ENCODE data around the gene PRKCZ. TPM values are rescaled to one million over a fixed set of nuclear protein-coding genes. Genes with fewer than 3 reads are reported as not detected.

Gene PRKCZ
- total RNA-seq, 1 experiment from 2014 or later = 56.8 TPM

DNA sequence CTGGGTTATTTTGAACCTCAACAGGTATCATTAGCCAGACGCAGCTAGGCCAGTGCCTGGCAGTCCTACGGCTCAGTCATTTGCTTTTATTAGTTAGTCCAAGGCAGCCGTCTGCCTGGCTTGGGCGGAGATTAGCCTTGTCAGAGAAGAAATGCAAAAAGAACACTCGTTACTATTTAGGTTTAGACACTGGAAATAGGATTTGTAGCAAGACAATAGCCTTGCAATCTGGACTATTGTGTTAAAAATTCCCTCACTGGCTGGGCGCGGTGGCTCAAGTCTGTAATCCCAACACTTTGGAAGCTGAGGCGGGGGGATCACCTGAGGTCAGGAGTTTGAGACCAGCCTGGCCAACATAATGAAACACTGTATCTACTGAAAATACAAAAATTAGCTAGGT lies 11.0 kb upstream of the PRKCZ start:
- Histone ChIP-seq H3K9me2 (replicated peaks; ENCODE audit: low read length) (no peaks in the 10 kb centered on the region), H3K36me3 (ENCODE audit: low read depth, low read length) (no peaks in the 10 kb centered on the region), H3K4me1 (ENCODE audit: insufficient read depth, low read length) (peaks cover 2% of the 10 kb centered on the region; the same call in 1 of the 2 replicates), H3K9ac (ENCODE audit: low read length) (no peak overlapping the region), H3F3A (ENCODE audit: low read length, unreplicated experiment) (no peaks in the 10 kb centered on the region), H2AFZ (ENCODE audit: low read length) (no peak overlapping the region), H3K27ac (ENCODE audit: low read length) (no peak overlapping the region), H3K79me2 (ENCODE audit: low read length) (no peaks in the 10 kb centered on the region), H3K9me3 (ENCODE audit: low read length) (no peaks in the 10 kb centered on the region), H3K27me3 (ENCODE audit: low read length) (no peaks in the 10 kb centered on the region), H3K4me2 (ENCODE audit: low read length) (no peak overlapping the region), H3K4me3 (ENCODE audit: low read length) (no peak overlapping the region), H4K20me1 (ENCODE audit: low read length) (no peaks in the 10 kb centered on the region)
- ChIA-PET CTCF (interaction anchor here (0.6 kb wide), 1 partner anchor 281 kb away, joined by 3 read pairs; no protein-coding TSS in a partner anchor), POLR2A (ENCODE audit: unreplicated experiment) (no interaction called here)
- ATAC-seq (no peak), DNase-seq (no peak)
- intact Hi-C loops (cut with micrococcal nuclease) = no loop called here
- TF ChIP-seq EZH2 (IDR thresholded peaks at IDR 0.05; ENCODE audit: low read length, unreplicated experiment) = no peak
- no peak for TF ChIP-seq EZH2phosphoT487 (IDR thresholded peaks at IDR 0.05; ENCODE audit: borderline replicate concordance, low read length)
- TF ChIP-seq, protein P1, sequence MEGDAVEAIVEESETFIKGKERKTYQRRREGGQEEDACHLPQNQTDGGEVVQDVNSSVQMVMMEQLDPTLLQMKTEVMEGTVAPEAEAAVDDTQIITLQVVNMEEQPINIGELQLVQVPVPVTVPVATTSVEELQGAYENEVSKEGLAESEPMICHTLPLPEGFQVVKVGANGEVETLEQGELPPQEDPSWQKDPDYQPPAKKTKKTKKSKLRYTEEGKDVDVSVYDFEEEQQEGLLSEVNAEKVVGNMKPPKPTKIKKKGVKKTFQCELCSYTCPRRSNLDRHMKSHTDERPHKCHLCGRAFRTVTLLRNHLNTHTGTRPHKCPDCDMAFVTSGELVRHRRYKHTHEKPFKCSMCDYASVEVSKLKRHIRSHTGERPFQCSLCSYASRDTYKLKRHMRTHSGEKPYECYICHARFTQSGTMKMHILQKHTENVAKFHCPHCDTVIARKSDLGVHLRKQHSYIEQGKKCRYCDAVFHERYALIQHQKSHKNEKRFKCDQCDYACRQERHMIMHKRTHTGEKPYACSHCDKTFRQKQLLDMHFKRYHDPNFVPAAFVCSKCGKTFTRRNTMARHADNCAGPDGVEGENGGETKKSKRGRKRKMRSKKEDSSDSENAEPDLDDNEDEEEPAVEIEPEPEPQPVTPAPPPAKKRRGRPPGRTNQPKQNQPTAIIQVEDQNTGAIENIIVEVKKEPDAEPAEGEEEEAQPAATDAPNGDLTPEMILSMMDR (conservative IDR thresholded peaks at IDR 0.05; ENCODE audit: low read depth, low read length) = no peak
- no TSS peak for BruUV-seq (replicated peaks)

DNA sequence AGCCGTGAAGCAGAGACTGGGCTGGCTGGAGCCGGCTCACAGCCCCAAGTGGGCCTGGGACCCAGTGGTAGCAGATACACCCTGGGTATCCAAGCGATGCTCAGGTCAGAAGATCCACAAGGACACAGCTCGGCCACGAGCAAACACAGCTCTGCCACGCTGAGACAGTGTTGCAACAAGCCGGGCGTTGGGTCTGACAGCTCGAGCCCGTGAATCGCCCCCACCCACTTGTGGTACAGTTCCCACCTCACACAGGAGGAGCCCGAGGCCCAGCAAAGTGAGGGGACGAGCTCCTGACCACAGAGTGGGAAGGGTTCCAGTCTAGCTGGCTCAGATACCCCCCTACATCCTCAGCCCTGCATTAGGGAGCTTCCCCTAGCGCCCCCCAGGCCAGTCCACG lies 8.9 kb upstream of the PRKCZ start:
- DNase-seq (no peak), ATAC-seq (no peak)
- Histone ChIP-seq H3K27me3 (ENCODE audit: low read length) (no peaks in the 10 kb centered on the region), H3K9me3 (ENCODE audit: low read length) (no peaks in the 10 kb centered on the region), H2AFZ (ENCODE audit: low read length) (no peak overlapping the region), H3K27ac (ENCODE audit: low read length) (no peak overlapping the region), H3K9ac (ENCODE audit: low read length) (no peak overlapping the region), H4K20me1 (ENCODE audit: low read length) (no peaks in the 10 kb centered on the region), H3F3A (ENCODE audit: low read length, unreplicated experiment) (no peaks in the 10 kb centered on the region), H3K79me2 (ENCODE audit: low read length) (no peaks in the 10 kb centered on the region), H3K36me3 (ENCODE audit: low read depth, low read length) (no peaks in the 10 kb centered on the region), H3K4me3 (ENCODE audit: low read length) (no peak overlapping the region), H3K4me1 (ENCODE audit: insufficient read depth, low read length) (peaks cover 11% of the 10 kb centered on the region), H3K9me2 (replicated peaks; ENCODE audit: low read length) (no peaks in the 10 kb centered on the region), H3K4me2 (ENCODE audit: low read length) (no peak overlapping the region)
- TF ChIP-seq EZH2 (IDR thresholded peaks at IDR 0.05; ENCODE audit: low read length, unreplicated experiment) (no peak), EZH2phosphoT487 (IDR thresholded peaks at IDR 0.05; ENCODE audit: borderline replicate concordance, low read length) (no peak)
- TF ChIP-seq, protein P1 (conservative IDR thresholded peaks at IDR 0.05; ENCODE audit: low read depth, low read length) = no peak
- no TSS peak for BruUV-seq (replicated peaks)
- POLR2A ChIA-PET (ENCODE audit: unreplicated experiment) = no interaction called here
- CTCF ChIA-PET = interaction anchor here (0.5 kb wide), 1 partner anchor 44 kb away, joined by 7 read pairs; no protein-coding TSS in a partner anchor
- intact Hi-C loops (cut with micrococcal nuclease) = no loop called here

DNA sequence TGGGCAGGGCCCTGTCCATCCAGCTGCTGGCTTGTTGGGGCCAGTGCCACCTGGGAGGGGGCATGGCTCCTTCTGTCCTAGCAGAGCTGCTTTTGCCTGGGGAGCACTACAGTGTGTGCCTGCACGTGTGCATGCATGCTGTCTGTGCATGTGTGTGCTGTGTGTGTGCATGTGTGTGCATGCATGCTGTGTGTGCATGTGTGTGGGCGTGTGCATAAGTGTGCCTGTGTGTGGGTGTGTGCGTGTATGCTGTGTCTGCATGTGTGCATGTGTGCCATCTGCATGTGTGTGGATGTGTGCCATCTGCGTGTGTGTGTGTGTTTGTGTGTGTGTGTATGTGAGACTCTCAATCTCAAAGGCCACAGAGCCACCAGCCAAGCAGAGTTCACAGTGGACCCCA lies 8.3 kb upstream of the PRKCZ start:
- intact Hi-C loops (cut with micrococcal nuclease) = no loop called here
- no peak for DNase-seq
- Histone ChIP-seq H3K4me2 (ENCODE audit: low read length) (no peak overlapping the region), H3K4me1 (ENCODE audit: insufficient read depth, low read length) (peaks cover 11% of the 10 kb centered on the region), H3K79me2 (ENCODE audit: low read length) (no peaks in the 10 kb centered on the region), H3K36me3 (ENCODE audit: low read depth, low read length) (no peaks in the 10 kb centered on the region), H4K20me1 (ENCODE audit: low read length) (no peaks in the 10 kb centered on the region), H3F3A (ENCODE audit: low read length, unreplicated experiment) (no peaks in the 10 kb centered on the region), H3K27ac (ENCODE audit: low read length) (no peak overlapping the region), H2AFZ (ENCODE audit: low read length) (no peak overlapping the region), H3K27me3 (ENCODE audit: low read length) (no peaks in the 10 kb centered on the region), H3K4me3 (ENCODE audit: low read length) (no peak overlapping the region), H3K9me2 (replicated peaks; ENCODE audit: low read length) (no peaks in the 10 kb centered on the region), H3K9me3 (ENCODE audit: low read length) (no peaks in the 10 kb centered on the region), H3K9ac (ENCODE audit: low read length) (no peak overlapping the region)
- POLR2A ChIA-PET (ENCODE audit: unreplicated experiment) = no interaction called here
- ATAC-seq = no peak
- CTCF ChIA-PET = interaction anchor here (0.5 kb wide), 1 partner anchor 45 kb away, joined by 7 read pairs; no protein-coding TSS in a partner anchor
- BruUV-seq (replicated peaks) = no TSS peak
- TF ChIP-seq, protein P1 (conservative IDR thresholded peaks at IDR 0.05; ENCODE audit: low read depth, low read length) = no peak
- TF ChIP-seq EZH2phosphoT487 (IDR thresholded peaks at IDR 0.05; ENCODE audit: borderline replicate concordance, low read length) (no peak), EZH2 (IDR thresholded peaks at IDR 0.05; ENCODE audit: low read length, unreplicated experiment) (no peak)

Measured in PC-3 (cell line).